HepG2 (cell line): Measurements from ENCODE around the gene REP15. TPM values are rescaled to one million over a fixed set of nuclear protein-coding genes. Genes with fewer than 3 reads are reported as not detected.

Source experiments
- AGO2 ChIP-seq: fragments of 200-400 bp; formaldehyde crosslinking; optimal IDR thresholded peaks from 2 replicates; pipeline ENCODE3; 2017; ENCODE audit warnings: mild to moderate bottlenecking, low read depth, low read length, moderate library complexity
- BCL3 ChIP-seq: sonication (generic); formaldehyde crosslinking; IDR thresholded peaks from 2 replicates; pipeline ENCODE4 v1.5.1; 2020; ENCODE audit warnings: mild to moderate bottlenecking, missing genetic modification reagents, moderate library complexity
- FOXJ3 ChIP-seq: sonication (generic); formaldehyde crosslinking; IDR thresholded peaks from 2 replicates; pipeline ENCODE4 v1.4.0; 2020; ENCODE audit warnings: missing genetic modification reagents, mild to moderate bottlenecking, borderline replicate concordance
- GMEB2 ChIP-seq: IDR thresholded peaks from 2 replicates; pipeline ENCODE4 v1.6.1; 2016; ENCODE audit warnings: missing biosample characterization, missing genetic modification reagents, low read depth
- HOXA9 ChIP-seq: sonication (generic); formaldehyde crosslinking; IDR thresholded peaks from 2 replicates; pipeline ENCODE4 v1.8.1; 2022; ENCODE audit warnings: missing genetic modification reagents, mild to moderate bottlenecking, moderate library complexity, borderline replicate concordance
- NFIC ChIP-seq: IDR thresholded peaks from 2 replicates; pipeline ENCODE4 v1.6.1; 2012; ENCODE audit warnings: mild to moderate bottlenecking, low read length, inconsistent platforms
- PAXIP1 ChIP-seq: sonication (generic); formaldehyde crosslinking; conservative IDR thresholded peaks from 2 replicates; pipeline ENCODE4 v1.4.0; 2020; ENCODE audit warnings: mild to moderate bottlenecking, missing genetic modification reagents, moderate library complexity
- PLRG1 ChIP-seq: fragments of 450-650 bp; conservative IDR thresholded peaks from 2 replicates; pipeline ENCODE4 v1.6.1; 2016
- RFX1 ChIP-seq: fragments of 450-650 bp; IDR thresholded peaks from 2 replicates; pipeline ENCODE4 v1.6.1; 2017
- SMYD3 ChIP-seq: sonication (generic); formaldehyde crosslinking; IDR thresholded peaks from 2 replicates; pipeline ENCODE4 v1.8.1; 2023; ENCODE audit warnings: mild to moderate bottlenecking, missing genetic modification reagents
- SNAPC4 ChIP-seq: sonication (generic); formaldehyde crosslinking; IDR thresholded peaks from 2 replicates; pipeline ENCODE4 v1.4.0; 2020; ENCODE audit warnings: mild to moderate bottlenecking, missing genetic modification reagents
- TARDBP ChIP-seq: sonication (generic); formaldehyde crosslinking; IDR thresholded peaks from 2 replicates; pipeline ENCODE4 v1.8.0; 2022; ENCODE audit warnings: mild to moderate bottlenecking, missing genetic modification reagents
- ZBTB44 ChIP-seq: sonication (generic); formaldehyde crosslinking; IDR thresholded peaks from 2 replicates; pipeline ENCODE4 v1.4.0; 2020; ENCODE audit warnings: missing genetic modification reagents
- ZFX ChIP-seq: sonication (generic); formaldehyde crosslinking; IDR thresholded peaks from 2 replicates; pipeline ENCODE4 v1.4.0; 2020; ENCODE audit warnings: mild to moderate bottlenecking, low read depth, missing genetic modification reagents, moderate library complexity
- polyA plus RNA-seq, 8 experiments: library from polyadenylated mRNA; depleted of rRNA in 3 of 8; stranded (reverse) in 7 of 8; unstranded in 1 of 8; fragments of >200 nt; fragmentation: Illumina TruSeq in 4 of 8; extraction: Trizol in 4 of 8; gene quantifications; 2 replicates each; pipeline versions ENCODE4 v1.2.1 to v1.2.3, GENCODE V29; 2011 to 2016; ENCODE audit warnings: low read depth in 4 of 8, missing spikeins in 1 of 8, mixed read lengths in 1 of 8; ENCODE audit not compliant: insufficient read depth in 1 of 8
- total RNA-seq, 5 experiments: library from RNA; depleted of rRNA; stranded (reverse); fragments of >200 nt; fragmentation: Illumina TruSeq; extraction: Trizol; gene quantifications; 2 replicates each; pipeline ENCODE4 v1.2.3, GENCODE V29; 2016; ENCODE audit warnings: low read depth in 1 of 5
- TF ChIP-seq, protein P1 (sequence below): IDR thresholded peaks from 2 replicates; pipeline ENCODE4 v1.6.1; 2016; ENCODE audit warnings: mild to moderate bottlenecking

The REP15 gene
- total and polyA plus RNA-seq, 2 of the 13 experiments (the other 11 are each of a cell fraction or from before 2014, with no cell fraction given), result 0.12 to 0.64 TPM

DNA sequence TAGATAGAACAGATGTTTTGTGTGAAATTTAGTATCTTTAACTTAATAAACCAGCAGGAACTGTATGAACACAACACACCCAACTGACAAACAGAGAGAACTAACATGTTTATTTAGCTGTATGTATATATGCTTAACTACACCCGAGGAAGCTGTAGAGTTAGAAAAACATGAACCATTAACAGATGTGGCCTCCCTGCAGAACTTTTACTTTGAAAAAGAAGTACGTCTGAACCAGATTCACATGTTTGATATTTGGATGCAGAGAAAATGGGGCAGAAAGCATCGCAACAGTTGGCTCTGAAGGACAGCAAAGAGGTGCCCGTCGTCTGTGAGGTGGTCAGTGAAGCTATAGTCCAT lies at the start of gene REP15 (continued):
- TF ChIP-seq FOXJ3 (CRISPR knock-in tag) (peak; percentile 53; the same call in 1 of the 2 replicates), NFIC (peak; percentile 47; the same call in 1 of the 2 replicates), ZBTB44 (CRISPR knock-in tag) (no peak), TARDBP (CRISPR knock-in tag) (0 out of 2 replicates have a peak, but pooled peaks have one; percentile 17), GMEB2 (CRISPR knock-in tag) (no peak), PLRG1 (no peak), SNAPC4 (CRISPR knock-in tag) (no peak), BCL3 (no peak), SMYD3 (CRISPR knock-in tag) (no peak), ZFX (CRISPR knock-in tag) (0 out of 2 replicates have a peak, but pooled peaks have one; percentile 15), RFX1 (no peak), HOXA9 (CRISPR knock-in tag) (no peak), PAXIP1 (CRISPR knock-in tag) (peak; percentile 79), AGO2 (no peak)
- TF ChIP-seq, protein P1, sequence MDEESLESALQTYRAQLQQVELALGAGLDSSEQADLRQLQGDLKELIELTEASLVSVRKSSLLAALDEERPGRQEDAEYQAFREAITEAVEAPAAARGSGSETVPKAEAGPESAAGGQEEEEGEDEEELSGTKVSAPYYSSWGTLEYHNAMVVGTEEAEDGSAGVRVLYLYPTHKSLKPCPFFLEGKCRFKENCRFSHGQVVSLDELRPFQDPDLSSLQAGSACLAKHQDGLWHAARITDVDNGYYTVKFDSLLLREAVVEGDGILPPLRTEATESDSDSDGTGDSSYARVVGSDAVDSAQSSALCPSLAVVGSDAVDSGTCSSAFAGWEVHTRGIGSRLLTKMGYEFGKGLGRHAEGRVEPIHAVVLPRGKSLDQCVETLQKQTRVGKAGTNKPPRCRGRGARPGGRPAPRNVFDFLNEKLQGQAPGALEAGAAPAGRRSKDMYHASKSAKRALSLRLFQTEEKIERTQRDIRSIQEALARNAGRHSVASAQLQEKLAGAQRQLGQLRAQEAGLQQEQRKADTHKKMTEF (CRISPR knock-in tag), result 0 out of 2 replicates have a peak, but pooled peaks have one; percentile 46
